AG09309 (cell line): ENCODE measurements around the gene PDLIM7.

Experiments
- DNase-seq: peaks from one replicate; pipeline ENCODE4 v3.0.0-alpha.2; 2010; ENCODE audit warnings: low read depth
- H3K4me3 ChIP-seq: 2 replicates; pipeline ENCODE4 v1.5.1; 2011; ENCODE audit warnings: mild to moderate bottlenecking, low read depth, low read length, moderate library complexity; ENCODE audit not compliant: control insufficient read depth
- TF ChIP-seq, protein P1 (sequence below): IDR thresholded peaks from 2 replicates; pipeline ENCODE4 v1.5.1; 2011; ENCODE audit warnings: mild to moderate bottlenecking, low read depth, low read length, inconsistent platforms; ENCODE audit not compliant: insufficient read depth, control insufficient read depth; ENCODE audit errors: missing control alignments

The PDLIM7 gene

DNA sequence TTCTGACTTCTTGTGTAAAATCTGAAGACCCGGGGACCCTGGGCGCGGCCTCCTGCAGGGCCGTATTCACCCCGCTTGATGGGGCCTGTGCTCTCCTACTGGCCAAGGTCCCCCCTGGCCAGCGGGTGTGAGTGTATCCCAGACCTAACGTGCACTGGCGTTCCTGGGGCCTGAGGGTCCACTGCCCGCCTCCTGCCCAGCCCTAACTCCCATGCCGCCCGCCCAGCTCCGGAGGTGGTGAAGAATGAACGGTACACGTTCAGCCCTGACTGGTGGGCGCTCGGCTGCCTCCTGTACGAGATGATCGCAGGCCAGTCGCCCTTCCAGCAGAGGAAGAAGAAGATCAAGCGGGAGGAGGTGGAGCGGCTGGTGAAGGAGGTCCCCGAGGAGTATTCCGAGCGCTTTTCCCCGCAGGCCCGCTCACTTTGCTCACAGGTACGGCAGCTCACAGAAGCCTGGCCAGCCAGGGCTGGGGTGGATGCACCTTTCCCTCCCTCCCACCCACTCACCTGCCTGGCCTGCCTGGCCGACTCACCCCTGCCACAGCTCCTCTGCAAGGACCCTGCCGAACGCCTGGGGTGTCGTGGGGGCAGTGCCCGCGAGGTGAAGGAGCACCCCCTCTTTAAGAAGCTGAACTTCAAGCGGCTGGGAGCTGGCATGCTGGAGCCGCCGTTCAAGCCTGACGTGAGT, 61.4 kb downstream of the PDLIM7 start:
- TF ChIP-seq, protein P1, sequence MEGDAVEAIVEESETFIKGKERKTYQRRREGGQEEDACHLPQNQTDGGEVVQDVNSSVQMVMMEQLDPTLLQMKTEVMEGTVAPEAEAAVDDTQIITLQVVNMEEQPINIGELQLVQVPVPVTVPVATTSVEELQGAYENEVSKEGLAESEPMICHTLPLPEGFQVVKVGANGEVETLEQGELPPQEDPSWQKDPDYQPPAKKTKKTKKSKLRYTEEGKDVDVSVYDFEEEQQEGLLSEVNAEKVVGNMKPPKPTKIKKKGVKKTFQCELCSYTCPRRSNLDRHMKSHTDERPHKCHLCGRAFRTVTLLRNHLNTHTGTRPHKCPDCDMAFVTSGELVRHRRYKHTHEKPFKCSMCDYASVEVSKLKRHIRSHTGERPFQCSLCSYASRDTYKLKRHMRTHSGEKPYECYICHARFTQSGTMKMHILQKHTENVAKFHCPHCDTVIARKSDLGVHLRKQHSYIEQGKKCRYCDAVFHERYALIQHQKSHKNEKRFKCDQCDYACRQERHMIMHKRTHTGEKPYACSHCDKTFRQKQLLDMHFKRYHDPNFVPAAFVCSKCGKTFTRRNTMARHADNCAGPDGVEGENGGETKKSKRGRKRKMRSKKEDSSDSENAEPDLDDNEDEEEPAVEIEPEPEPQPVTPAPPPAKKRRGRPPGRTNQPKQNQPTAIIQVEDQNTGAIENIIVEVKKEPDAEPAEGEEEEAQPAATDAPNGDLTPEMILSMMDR = no peak
- H3K4me3 ChIP-seq = no peak overlapping the region
- DNase-seq = no peak

DNA sequence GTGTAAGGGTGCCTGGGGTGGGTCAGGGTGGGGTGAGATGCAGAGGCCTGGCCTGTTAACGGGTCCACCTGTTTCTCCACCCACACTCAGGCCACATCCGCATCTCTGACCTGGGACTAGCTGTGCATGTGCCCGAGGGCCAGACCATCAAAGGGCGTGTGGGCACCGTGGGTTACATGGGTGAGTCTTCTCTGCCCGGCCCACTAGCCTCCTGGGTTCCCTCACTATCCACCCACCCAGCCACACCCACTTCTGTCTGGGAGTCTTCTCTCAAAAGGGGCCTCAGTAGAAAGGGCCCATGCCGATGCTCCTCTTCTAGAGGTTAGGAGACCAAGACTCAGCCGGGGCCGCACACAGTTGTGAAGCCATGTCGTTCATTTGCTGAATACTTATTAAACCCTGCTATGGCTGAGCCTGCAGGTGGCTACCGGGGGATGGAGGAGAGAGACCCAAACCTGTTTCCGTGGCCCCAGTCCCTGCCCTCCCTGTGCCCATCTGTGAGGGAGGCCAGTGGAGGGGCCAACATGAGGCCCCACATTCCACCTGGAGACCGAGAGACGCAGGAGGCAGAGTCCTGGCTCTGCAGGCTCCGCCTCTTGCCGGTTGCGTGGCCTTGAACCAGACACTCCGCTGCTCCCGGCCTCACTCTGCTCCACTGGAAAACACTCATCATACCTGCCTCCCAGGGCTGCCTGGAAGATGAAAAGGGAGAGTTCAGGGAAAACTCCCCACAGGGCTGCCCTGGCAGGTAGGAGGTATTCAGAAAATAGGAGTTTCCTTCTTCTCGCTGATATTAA, 62.3 kb downstream of the PDLIM7 start:
- TF ChIP-seq, protein P1 = no peak
- H3K4me3 ChIP-seq = no peak overlapping the region
- no peak for DNase-seq

DNA sequence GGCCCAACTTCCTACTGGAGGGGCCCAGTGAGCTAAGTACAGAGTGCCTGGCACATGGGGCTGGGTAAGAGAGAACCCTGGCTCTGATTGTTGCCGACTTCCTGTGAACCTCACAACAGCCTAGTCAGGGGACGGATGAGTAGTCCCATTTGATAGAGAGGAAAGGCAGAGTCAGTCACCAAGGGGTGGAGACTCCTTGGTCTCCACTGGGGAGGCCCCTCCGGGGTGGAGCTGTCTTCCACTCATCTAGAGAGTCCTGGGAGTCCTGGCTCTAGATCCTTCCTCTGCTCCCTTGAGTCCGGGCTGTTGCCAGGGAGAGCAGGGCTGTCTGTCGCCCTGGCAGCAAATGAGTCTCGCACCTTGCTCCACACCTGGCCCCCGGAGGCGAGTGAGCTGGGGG, 63.0 kb downstream of the PDLIM7 start:
- DNase-seq = no peak
- H3K4me3 ChIP-seq = no peak overlapping the region
- TF ChIP-seq, protein P1 = no peak

DNA sequence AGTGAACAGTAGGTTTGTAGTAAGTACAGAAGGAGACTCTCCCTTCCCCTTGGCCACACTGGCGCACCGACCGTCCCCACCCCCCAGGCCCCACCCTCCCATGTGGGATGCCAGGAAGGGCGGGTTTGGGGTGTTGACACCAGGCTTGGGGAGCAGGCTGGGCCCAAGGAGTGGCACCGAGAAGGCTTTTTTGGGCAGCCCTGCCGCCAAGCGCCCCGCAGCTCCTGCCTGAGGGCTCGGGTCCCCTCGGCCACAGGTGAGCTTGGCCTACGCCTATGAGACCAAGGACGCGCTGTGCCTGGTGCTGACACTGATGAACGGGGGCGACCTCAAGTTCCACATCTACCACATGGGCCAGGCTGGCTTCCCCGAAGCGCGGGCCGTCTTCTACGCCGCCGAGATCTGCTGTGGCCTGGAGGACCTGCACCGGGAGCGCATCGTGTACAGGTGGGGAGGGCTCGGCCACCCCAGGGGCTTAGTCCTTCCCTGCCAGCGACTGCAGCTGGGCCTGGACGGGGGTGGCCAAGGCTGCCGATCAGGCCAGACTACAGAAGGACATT, 63.7 kb downstream of the PDLIM7 start:
- TF ChIP-seq, protein P1 = no peak
- H3K4me3 ChIP-seq = no peak overlapping the region
- DNase-seq = no peak
